ENCODE results near the gene TTC23.

GRCh38 chr15:99253381-99254090, 4.2 kb upstream of the TTC23 start:
- TF ChIP-seq EP300 (IDR thresholded peaks at IDR 0.05; ENCODE audit: borderline replicate concordance) = no peak
- TF ChIP-seq REST (IDR thresholded peaks at IDR 0.05; ENCODE audit: low read depth) = no peak
- no peak for TF ChIP-seq TEAD4 (IDR thresholded peaks at IDR 0.05)
- no peak for TF ChIP-seq YY1 (IDR thresholded peaks at IDR 0.05; ENCODE audit: low read depth)
- TF ChIP-seq EGR1 (IDR thresholded peaks at IDR 0.05) = no peak
- TF ChIP-seq TAF1 (IDR thresholded peaks at IDR 0.05; ENCODE audit: low read depth) = no peak
- no peak for TF ChIP-seq CREB1 (IDR thresholded peaks at IDR 0.05; ENCODE audit: low read depth)
- TF ChIP-seq FOXM1 (IDR thresholded peaks at IDR 0.05; ENCODE audit: borderline replicate concordance, low read depth) = no peak
- TF ChIP-seq CEBPB (IDR thresholded peaks at IDR 0.05) = no peak
- TF ChIP-seq ZBTB7A (IDR thresholded peaks at IDR 0.05; ENCODE audit: low read depth) = no peak
- no peak for TF ChIP-seq TCF12 (IDR thresholded peaks at IDR 0.05; ENCODE audit: low read depth)
- TF ChIP-seq MAX (IDR thresholded peaks at IDR 0.05) = no peak
